ENCODE measurements around the gene PLA2G3. TPM values are rescaled to one million over a fixed set of nuclear protein-coding genes. Genes with fewer than 3 reads are reported as not detected.

PLA2G3 gene
- total and polyA plus RNA-seq, 12 donors, result 0.09 TPM; not detected in 11

DNA sequence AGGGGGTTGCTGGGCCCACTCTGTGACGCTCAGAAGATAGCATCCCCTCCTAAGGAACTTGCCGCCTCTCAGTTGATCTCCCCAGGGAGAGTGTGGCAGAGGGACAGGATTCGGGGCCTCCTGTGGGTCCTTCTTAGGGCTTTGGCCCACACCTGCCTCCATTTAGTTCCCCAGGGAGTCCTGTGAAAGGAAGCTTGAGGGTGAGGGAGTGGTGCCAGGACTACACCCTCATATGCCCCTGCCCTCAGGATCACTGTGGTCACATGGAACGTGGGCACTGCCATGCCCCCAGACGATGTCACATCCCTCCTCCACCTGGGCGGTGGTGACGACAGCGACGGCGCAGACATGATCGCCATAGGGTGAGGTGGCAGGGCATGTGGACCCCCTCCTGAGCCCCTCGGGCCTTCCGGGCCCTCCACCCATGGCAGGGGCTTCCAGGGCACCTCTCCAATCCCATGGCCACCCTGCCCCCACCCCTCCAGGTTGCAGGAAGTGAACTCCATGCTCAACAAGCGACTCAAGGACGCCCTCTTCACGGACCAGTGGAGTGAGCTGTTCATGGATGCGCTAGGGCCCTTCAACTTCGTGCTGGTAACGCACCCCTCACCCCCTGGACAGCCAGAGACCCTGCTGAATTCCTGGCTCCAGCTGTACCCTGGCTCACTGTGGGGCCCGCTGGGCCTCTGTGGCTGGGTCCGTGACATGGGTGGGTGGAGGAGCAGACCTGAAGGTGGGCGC is 14.0 kb downstream of the PLA2G3 start:
- intact Hi-C loops (cut with DNase I), result no loop called here
- no peaks in the 10 kb centered on the region for H3K27me3 ChIP-seq
- H3K9me3 ChIP-seq (replicated peaks in 1 of 3), result no peaks in the 10 kb centered on the region
- no peak overlapping the region for H3K4me3 ChIP-seq
- DNase-seq, result no peak
- 83 to 90% (median 87%) methylated on average over 10 to 22 of the region's 22 CpGs for WGBS, 4 donors
- H3K36me3 ChIP-seq (replicated peaks in 1 of 2), result no peaks in the 10 kb centered on the region
- peaks cover 12 to 15% of the 10 kb centered on the region in 2 donors for H3K4me1 ChIP-seq (replicated peaks in 1 of 2)
- no peak for TF ChIP-seq POLR2A (IDR thresholded peaks at IDR 0.05)
- TF ChIP-seq, protein P1, sequence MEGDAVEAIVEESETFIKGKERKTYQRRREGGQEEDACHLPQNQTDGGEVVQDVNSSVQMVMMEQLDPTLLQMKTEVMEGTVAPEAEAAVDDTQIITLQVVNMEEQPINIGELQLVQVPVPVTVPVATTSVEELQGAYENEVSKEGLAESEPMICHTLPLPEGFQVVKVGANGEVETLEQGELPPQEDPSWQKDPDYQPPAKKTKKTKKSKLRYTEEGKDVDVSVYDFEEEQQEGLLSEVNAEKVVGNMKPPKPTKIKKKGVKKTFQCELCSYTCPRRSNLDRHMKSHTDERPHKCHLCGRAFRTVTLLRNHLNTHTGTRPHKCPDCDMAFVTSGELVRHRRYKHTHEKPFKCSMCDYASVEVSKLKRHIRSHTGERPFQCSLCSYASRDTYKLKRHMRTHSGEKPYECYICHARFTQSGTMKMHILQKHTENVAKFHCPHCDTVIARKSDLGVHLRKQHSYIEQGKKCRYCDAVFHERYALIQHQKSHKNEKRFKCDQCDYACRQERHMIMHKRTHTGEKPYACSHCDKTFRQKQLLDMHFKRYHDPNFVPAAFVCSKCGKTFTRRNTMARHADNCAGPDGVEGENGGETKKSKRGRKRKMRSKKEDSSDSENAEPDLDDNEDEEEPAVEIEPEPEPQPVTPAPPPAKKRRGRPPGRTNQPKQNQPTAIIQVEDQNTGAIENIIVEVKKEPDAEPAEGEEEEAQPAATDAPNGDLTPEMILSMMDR (IDR thresholded peaks at IDR 0.05), result no peak
- H3K27ac ChIP-seq, result no peak overlapping the region

DNA sequence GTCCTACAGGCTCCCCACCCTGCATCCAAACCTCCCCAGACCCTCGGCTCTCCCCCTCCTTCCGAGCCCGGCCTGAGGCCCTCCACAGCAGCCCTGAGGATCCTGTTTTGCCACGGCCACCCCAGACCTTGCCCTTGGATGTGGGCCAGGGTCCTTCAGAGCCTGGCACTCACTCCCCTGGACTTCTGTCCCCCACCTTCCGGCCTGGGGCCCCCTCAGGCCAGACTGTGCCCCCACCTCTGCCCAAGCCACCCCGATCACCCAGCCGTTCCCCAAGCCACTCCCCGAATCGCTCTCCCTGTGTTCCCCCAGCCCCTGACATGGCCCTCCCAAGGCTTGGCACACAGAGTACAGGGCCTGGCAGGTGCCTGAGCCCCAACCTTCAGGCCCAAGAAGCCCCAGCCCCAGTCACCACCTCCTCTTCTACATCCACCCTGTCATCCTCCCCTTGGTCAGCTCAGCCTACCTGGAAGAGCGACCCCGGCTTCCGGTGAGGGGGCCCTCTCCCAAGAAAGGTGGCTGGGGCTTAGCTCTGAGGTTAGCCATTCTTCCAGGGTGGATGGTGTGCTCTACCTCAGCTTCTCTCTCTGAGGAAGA is 14.7 kb downstream of the PLA2G3 start:
- H3K36me3 ChIP-seq (replicated peaks in 1 of 2), result no peaks in the 10 kb centered on the region
- 75 to 98% (median 82%) methylated on average over 7 to 12 of the region's 12 CpGs for WGBS, 4 donors
- no peak for DNase-seq
- intact Hi-C loops (cut with DNase I), result no loop called here
- TF ChIP-seq, protein P1 (IDR thresholded peaks at IDR 0.05), result no peak
- no peak for TF ChIP-seq POLR2A (IDR thresholded peaks at IDR 0.05)
- H3K9me3 ChIP-seq (replicated peaks in 1 of 3), result no peaks in the 10 kb centered on the region
- peaks cover 12 to 15% of the 10 kb centered on the region in 2 donors for H3K4me1 ChIP-seq (replicated peaks in 1 of 2)
- H3K27me3 ChIP-seq, result no peaks in the 10 kb centered on the region
- no peak overlapping the region for H3K27ac ChIP-seq
- H3K4me3 ChIP-seq, result no peak overlapping the region

DNA sequence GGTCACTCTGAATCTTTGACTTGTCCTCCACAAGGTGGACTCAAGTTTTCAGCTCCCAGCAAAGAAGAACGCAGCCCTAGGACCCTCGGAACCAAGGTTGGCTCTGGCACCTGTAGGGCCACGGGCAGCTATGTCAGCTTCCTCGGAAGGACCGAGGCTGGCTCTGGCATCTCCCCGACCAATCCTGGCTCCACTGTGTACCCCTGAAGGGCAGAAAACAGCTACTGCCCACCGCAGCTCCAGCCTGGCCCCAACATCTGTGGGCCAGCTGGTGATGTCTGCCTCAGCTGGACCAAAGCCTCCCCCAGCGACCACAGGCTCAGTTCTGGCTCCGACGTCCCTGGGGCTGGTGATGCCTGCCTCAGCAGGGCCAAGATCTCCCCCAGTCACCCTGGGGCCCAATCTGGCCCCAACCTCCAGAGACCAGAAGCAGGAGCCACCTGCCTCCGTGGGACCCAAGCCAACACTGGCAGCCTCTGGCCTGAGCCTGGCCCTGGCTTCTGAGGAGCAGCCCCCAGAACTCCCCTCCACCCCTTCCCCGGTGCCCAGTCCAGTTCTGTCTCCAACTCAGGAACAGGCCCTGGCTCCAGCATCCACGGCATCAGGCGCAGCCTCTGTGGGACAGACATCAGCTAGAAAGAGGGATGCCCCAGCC is 15.4 kb downstream of the PLA2G3 start:
- intact Hi-C loops (cut with DNase I), result no loop called here
- Histone ChIP-seq H3K4me1 (replicated peaks in 1 of 2) (peaks cover 12 to 15% of the 10 kb centered on the region in 2 donors), H3K4me3 (no peak overlapping the region), H3K27ac (no peak overlapping the region), H3K27me3 (no peaks in the 10 kb centered on the region), H3K9me3 (replicated peaks in 1 of 3) (no peaks in the 10 kb centered on the region), H3K36me3 (replicated peaks in 1 of 2) (no peaks in the 10 kb centered on the region)
- no peak for TF ChIP-seq POLR2A (IDR thresholded peaks at IDR 0.05)
- TF ChIP-seq, protein P1 (IDR thresholded peaks at IDR 0.05), result no peak
- no peak for DNase-seq
- WGBS, 4 donors, result 85 to 95% (median 90%) methylated on average over 5 to 14 of the region's 14 CpGs

DNA sequence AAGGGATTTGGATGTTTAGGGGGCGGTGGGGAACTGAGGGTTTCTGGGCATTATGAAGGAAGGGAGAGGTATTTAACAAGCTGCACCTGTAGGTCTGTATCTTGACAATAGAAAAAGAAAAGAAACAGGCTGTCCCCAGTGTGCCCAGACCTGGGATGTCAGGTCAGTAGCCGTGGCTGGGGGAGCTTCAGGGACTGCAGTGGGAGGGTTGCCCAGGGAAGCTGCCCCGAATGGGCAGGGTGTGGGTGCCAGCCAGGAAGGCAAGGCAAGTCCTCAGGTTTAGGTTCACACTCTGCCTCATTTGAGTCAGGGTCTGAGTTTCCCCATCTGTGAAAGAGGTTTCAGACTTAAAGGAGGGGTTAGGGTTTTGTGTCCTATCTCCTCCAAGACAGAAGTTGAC is 16.0 kb downstream of the PLA2G3 start:
- DNase-seq, result no peak
- TF ChIP-seq, protein P1 (IDR thresholded peaks at IDR 0.05), result no peak
- TF ChIP-seq POLR2A (IDR thresholded peaks at IDR 0.05), result no peak
- WGBS, 4 donors, result 77 to 88% (median 82%) methylated on average over 3 of the region's 3 CpGs
- Histone ChIP-seq H3K9me3 (replicated peaks in 1 of 3) (no peaks in the 10 kb centered on the region), H3K27ac (no peak overlapping the region), H3K27me3 (no peaks in the 10 kb centered on the region), H3K4me3 (no peak overlapping the region), H3K4me1 (replicated peaks in 1 of 2) (peaks cover 12 to 15% of the 10 kb centered on the region in 2 donors), H3K36me3 (replicated peaks in 1 of 2) (no peaks in the 10 kb centered on the region)
- intact Hi-C loops (cut with DNase I), result no loop called here

Measured in adrenal gland (tissue), 12 donors.